ENCODE measurements around the gene DUSP2. TPM values are rescaled to one million over a fixed set of nuclear protein-coding genes. Genes with fewer than 3 reads are reported as not detected.

DUSP2 gene
- total RNA-seq, 1 donor from 2014 or later, result 0.98 TPM

- ATAC-seq (no peak), DNase-seq (ENCODE audit: low spot score) (no peak)
These were observed 10.1 kb downstream of the DUSP2 start for GRCh38 chr2:96135171-96135570.

GRCh38 chr2:96134421-96134820 lies 10.8 kb downstream of the DUSP2 start:
- DNase-seq (ENCODE audit: low spot score) (no peak), ATAC-seq (no peak)

- ATAC-seq (no peak), DNase-seq (ENCODE audit: low spot score) (no peak)
These were observed 13.2 kb downstream of the DUSP2 start for GRCh38 chr2:96131813-96132745.

GRCh38 chr2:96131152-96131812 lies 14.0 kb downstream of the DUSP2 start:
- ATAC-seq (no peak), DNase-seq (ENCODE audit: low spot score) (no peak)

- DNase-seq (ENCODE audit: low spot score) (no peak), ATAC-seq (no peak)
These were observed 14.8 kb downstream of the DUSP2 start for GRCh38 chr2:96130483-96130882.

- no peak for DNase-seq (ENCODE audit: low spot score)
- no peak for ATAC-seq
These were observed 15.6 kb downstream of the DUSP2 start for GRCh38 chr2:96129528-96130120.

GRCh38 chr2:96128456-96128855 lies 16.8 kb downstream of the DUSP2 start:
- no peak for ATAC-seq
- no peak for DNase-seq (ENCODE audit: low spot score)

GRCh38 chr2:96124406-96125265 lies 20.6 kb downstream of the DUSP2 start:
- DNase-seq (ENCODE audit: low spot score), result no peak
- no peak for ATAC-seq

GRCh38 chr2:96123936-96124335 lies 21.3 kb downstream of the DUSP2 start:
- ATAC-seq (no peak), DNase-seq (ENCODE audit: low spot score) (no peak)

GRCh38 chr2:96123290-96123689 lies 21.9 kb downstream of the DUSP2 start:
- DNase-seq (ENCODE audit: low spot score) (no peak), ATAC-seq (no peak)

- ATAC-seq (no peak), DNase-seq (ENCODE audit: low spot score) (no peak)
These were observed 22.8 kb downstream of the DUSP2 start for GRCh38 chr2:96122391-96122790.

- DNase-seq (ENCODE audit: low spot score), result no peak
- ATAC-seq, result no peak
These were observed 23.8 kb downstream of the DUSP2 start for GRCh38 chr2:96121414-96121813.

- no peak for ATAC-seq
- DNase-seq (ENCODE audit: low spot score), result no peak
These were observed 24.2 kb downstream of the DUSP2 start for GRCh38 chr2:96120991-96121390.

- DNase-seq (ENCODE audit: low spot score) (no peak), ATAC-seq (no peak)
These were observed 25.0 kb downstream of the DUSP2 start for GRCh38 chr2:96120091-96120720.

- DNase-seq (ENCODE audit: low spot score) (no peak), ATAC-seq (no peak)
These were observed 25.9 kb downstream of the DUSP2 start for GRCh38 chr2:96119389-96119751.

GRCh38 chr2:96118698-96119388 lies 26.4 kb downstream of the DUSP2 start:
- DNase-seq (ENCODE audit: low spot score) (no peak), ATAC-seq (no peak)

GRCh38 chr2:96117701-96118588 lies 27.3 kb downstream of the DUSP2 start:
- no peak for DNase-seq (ENCODE audit: low spot score)

GRCh38 chr2:96116879-96117533 lies 28.2 kb downstream of the DUSP2 start:
- peak; percentile 56 for DNase-seq (ENCODE audit: low spot score)
- ATAC-seq, result peak; percentile 92

More at GRCh38 chr2:96117701-96118588, 27.3 kb downstream of the DUSP2 start:
- no peak for ATAC-seq

Data from left lobe of liver (tissue), 2 donors.